Limb (tissue), 2 donors: ENCODE results near the gene PRKAG2.

Source experiments
- DNase-seq, 2 donors: peaks; one replicate each; pipeline ENCODE4 v3.0.0-alpha.2; 2016; ENCODE audit errors: extremely low spot score in 2 of 2

PRKAG2 gene

GRCh38 chr7:151711906-151712809 is 164.8 kb downstream of the PRKAG2 start:
- no peak for DNase-seq

GRCh38 chr7:151711435-151711872 is 165.5 kb downstream of the PRKAG2 start:
- no peak for DNase-seq

GRCh38 chr7:151710646-151711434 is 166.1 kb downstream of the PRKAG2 start:
- no peak for DNase-seq

GRCh38 chr7:151710121-151710640 is 166.7 kb downstream of the PRKAG2 start:
- no peak for DNase-seq

- no peak for DNase-seq
Measured at GRCh38 chr7:151709141-151710038, 167.5 kb downstream of the PRKAG2 start.

GRCh38 chr7:151708610-151709009 is 168.3 kb downstream of the PRKAG2 start:
- no peak for DNase-seq

GRCh38 chr7:151707757-151708156 is 169.2 kb downstream of the PRKAG2 start:
- no peak for DNase-seq

- DNase-seq, result no peak
Measured at GRCh38 chr7:151707105-151707469, 169.8 kb downstream of the PRKAG2 start.

- DNase-seq, result no peak
Measured at GRCh38 chr7:151706277-151707104, 170.4 kb downstream of the PRKAG2 start.

- no peak for DNase-seq
Measured at GRCh38 chr7:151705636-151706276, 171.2 kb downstream of the PRKAG2 start.

GRCh38 chr7:151704960-151705635 is 171.8 kb downstream of the PRKAG2 start:
- DNase-seq, result no peak

GRCh38 chr7:151704299-151704959 is 172.5 kb downstream of the PRKAG2 start:
- DNase-seq, result no peak

GRCh38 chr7:151702961-151703360 is 174.0 kb downstream of the PRKAG2 start:
- no peak for DNase-seq

GRCh38 chr7:151700586-151701165 is 176.2 kb downstream of the PRKAG2 start:
- no peak for DNase-seq

- no peak for DNase-seq
Measured at GRCh38 chr7:151699928-151700319, 177.0 kb downstream of the PRKAG2 start.

- no peak for DNase-seq
Measured at GRCh38 chr7:151699147-151699927, 177.6 kb downstream of the PRKAG2 start.

GRCh38 chr7:151697942-151698341 is 179.0 kb downstream of the PRKAG2 start:
- no peak for DNase-seq

- DNase-seq, result no peak
Measured at GRCh38 chr7:151697515-151697895, 179.4 kb downstream of the PRKAG2 start.
